Measurements from ENCODE around the gene GRIK3.

DNA sequence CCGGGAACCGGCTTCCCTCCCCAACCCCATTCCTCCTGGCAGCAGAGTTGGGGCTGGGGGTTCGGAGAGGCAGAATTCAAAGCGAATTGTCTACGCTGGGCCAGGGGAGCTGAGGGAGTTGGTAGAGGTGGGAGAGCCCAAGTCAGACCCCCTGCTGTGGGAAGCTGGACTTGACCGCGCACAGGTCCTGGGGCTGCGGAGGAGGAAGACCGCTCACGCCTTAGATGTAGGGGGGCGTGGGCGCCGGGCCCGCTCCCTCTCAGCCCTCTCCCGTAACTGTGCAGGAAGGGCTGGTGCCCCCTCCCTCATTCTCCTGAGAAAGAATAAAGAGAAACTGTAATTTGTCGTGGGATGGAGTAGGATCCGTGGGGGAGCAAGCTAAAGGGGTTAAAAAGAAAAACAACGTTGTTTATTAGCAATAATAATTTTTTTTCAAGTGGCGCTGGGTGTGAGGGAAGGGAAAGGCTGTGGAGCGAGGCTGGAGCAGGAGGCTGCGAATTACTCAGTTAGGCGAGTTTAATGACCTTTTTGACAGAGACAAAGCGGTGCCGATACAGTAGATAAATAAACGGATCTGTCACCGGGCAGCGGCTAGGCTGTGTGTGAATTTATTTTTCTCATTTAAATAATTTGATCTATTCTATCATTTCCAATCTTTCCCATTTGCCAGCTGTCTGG, 838 bp upstream of the GRIK3 start:
- TF ChIP-seq ZNF274 (IDR thresholded peaks at IDR 0.05; ENCODE audit: low read depth, low read length) (no peak), YY1 (IDR thresholded peaks at IDR 0.05; ENCODE audit: insufficient read depth, insufficient read length) (no peak), SUZ12 (IDR thresholded peaks at IDR 0.05; ENCODE audit: extremely low read depth, insufficient read depth, insufficient read length) (no peak)

All from NT2/D1 (cell line).